A549 (cell line): ENCODE results near the gene MYO15B. TPM values are rescaled to one million over a fixed set of nuclear protein-coding genes. Genes with fewer than 3 reads are reported as not detected.
A peak's percentile ranks its signal among the peaks of the same experiment; 100 is the strongest.

Source experiments
- ATAC-seq, 2 experiments: fragments of 200-7000 bp in 1 of 2; fragments of >200 bp in 1 of 2; cut with Nextera tagmentation in 1 of 2; cut with Tn5 transposase in 1 of 2; 3 replicates each; pipeline versions ENCODE4 v1.8.0 to v1.9.1; 2018 to 2020; ENCODE audit warnings: mild to moderate bottlenecking in 1 of 2, moderate library complexity in 1 of 2
- CTCF ChIA-PET: fragments of 300-600 bp; sonication (Branson Sonifier 250); formaldehyde crosslinking; extraction: SDS; loops from one replicate; lab custom pipeline; 2021; ENCODE audit warnings: antibody characterized with exemption, inconsistent platforms; lab: Yijun Ruan, JAX
- POLR2A ChIA-PET: fragments of 350-600 bp; formaldehyde crosslinking; extraction: SDS; loops from one replicate; lab custom pipeline; 2021; ENCODE audit warnings: antibody characterized with exemption, inconsistent platforms; lab: Yijun Ruan, JAX
- DNase-seq, 2 experiments: peaks; one replicate each; pipeline versions ENCODE4 v3.0.0 to v3.0.0-alpha.2; 2011 to 2016; ENCODE audit warnings: low read depth in 1 of 2, low spot score in 1 of 2
- FAIRE-seq: peaks from 2 replicates; lab custom pipeline; 2011; peaks lifted over from hg19 to GRCh38; lab: Jason Lieb, UNC
- H3K27ac ChIP-seq, 2 experiments: fragments of >200 bp; sonication (Bioruptor Twin); formaldehyde crosslinking; 3 replicates each; pipeline ENCODE4 v1.5.1; 2016 to 2017
- H3K4me1 ChIP-seq: fragments of >200 bp; sonication (Bioruptor Twin); formaldehyde crosslinking; 3 replicates; pipeline ENCODE4 v1.6.1; 2016
- H3K4me2 ChIP-seq: fragments of >200 bp; sonication (Bioruptor Twin); formaldehyde crosslinking; 3 replicates; pipeline ENCODE4 v1.6.1; 2016
- H3K4me3 ChIP-seq: fragments of >200 bp; sonication (Bioruptor Twin); formaldehyde crosslinking; 3 replicates; pipeline ENCODE4 v1.5.1; 2016
- H3K9me3 ChIP-seq: fragments of >200 bp; sonication (Bioruptor Twin); formaldehyde crosslinking; 3 replicates; pipeline ENCODE4 v1.6.1; 2016
- BCL3 ChIP-seq: fragments of >200 bp; sonication (Bioruptor Twin); formaldehyde crosslinking; IDR thresholded peaks from 3 replicates; pipeline ENCODE4 v1.6.1; 2016
- CBX2 ChIP-seq: fragments of 200-600 bp; sonication (generic); IDR thresholded peaks from 2 replicates; pipeline ENCODE4 v1.6.1; 2016; ENCODE audit warnings: low read depth, mild to moderate bottlenecking, borderline replicate concordance
- CBX8 ChIP-seq: fragments of 200-600 bp; sonication (generic); IDR thresholded peaks from 2 replicates; pipeline ENCODE4 v1.6.1; 2016
- CEBPB ChIP-seq, 2 experiments: fragments of >200 bp in 1 of 2; sonication (Bioruptor Twin) in 1 of 2; formaldehyde crosslinking in 1 of 2; IDR thresholded peaks; 2 replicates each; pipeline ENCODE4 v1.6.1; 2012 to 2016
- CHD2 ChIP-seq: fragments of 150-350 bp; IDR thresholded peaks from 2 replicates; pipeline ENCODE4 v1.6.1; 2014; ENCODE audit warnings: low read length; ENCODE audit not compliant: partially characterized antibody
- CHD4 ChIP-seq: fragments of 200-600 bp; sonication (generic); IDR thresholded peaks from 2 replicates; pipeline ENCODE4 v1.6.1; 2016; ENCODE audit warnings: antibody characterized with exemption, mild to moderate bottlenecking, borderline replicate concordance
- CTCF ChIP-seq: fragments of >200 bp; sonication (Bioruptor Twin); formaldehyde crosslinking; IDR thresholded peaks from 3 replicates; pipeline ENCODE4 v1.5.1; 2016
- EHF ChIP-seq: fragments of 250-450 bp; sonication (Bioruptor Pico); IDR thresholded peaks from 2 replicates; pipeline ENCODE4 v1.5.0; 2020; ENCODE audit warnings: mild to moderate bottlenecking
- EHMT2 ChIP-seq: fragments of 200-600 bp; sonication (generic); IDR thresholded peaks from 2 replicates; pipeline ENCODE4 v1.6.1; 2016; ENCODE audit warnings: antibody characterized with exemption, low read depth, mild to moderate bottlenecking, moderate library complexity
- ESRRA ChIP-seq: fragments of 150-350 bp; IDR thresholded peaks from 2 replicates; pipeline ENCODE4 v1.6.1; 2014; ENCODE audit warnings: mild to moderate bottlenecking, low read length, borderline replicate concordance
- FOSL2 ChIP-seq, 2 experiments: fragments of 450-650 bp in 1 of 2; fragments of >200 bp in 1 of 2; sonication (Bioruptor Twin) in 1 of 2; formaldehyde crosslinking; IDR thresholded peaks; 2 replicates each; pipeline versions ENCODE4 v1.5.0 to v1.6.1; 2016 to 2020; ENCODE audit warnings: mild to moderate bottlenecking in 1 of 2, moderate library complexity in 1 of 2
- GATA3 ChIP-seq: IDR thresholded peaks from 2 replicates; pipeline ENCODE4 v1.6.1; 2012; ENCODE audit warnings: borderline replicate concordance
- HES2 ChIP-seq: fragments of >200 bp; sonication (Bioruptor Twin); formaldehyde crosslinking; IDR thresholded peaks from 2 replicates; pipeline ENCODE4 v1.6.1; 2016
- HEYL ChIP-seq: fragments of 250-450 bp; sonication (Bioruptor Pico); IDR thresholded peaks from 2 replicates; pipeline ENCODE4 v1.8.0; 2021; ENCODE audit warnings: mild to moderate bottlenecking, moderate library complexity
- HOXA7 ChIP-seq: fragments of 250-450 bp; sonication (Bioruptor Pico); IDR thresholded peaks from 2 replicates; pipeline ENCODE4 v1.5.0; 2020; ENCODE audit warnings: mild to moderate bottlenecking, moderate library complexity
- JUN ChIP-seq, 2 experiments: fragments of >200 bp; sonication (Bioruptor Twin); formaldehyde crosslinking; IDR thresholded peaks; 2 replicates in 1 of 2; 3 replicates in 1 of 2; pipeline ENCODE4 v1.6.1; 2016 to 2017
- JUNB ChIP-seq: fragments of >200 bp; sonication (Bioruptor Twin); formaldehyde crosslinking; IDR thresholded peaks from 2 replicates; pipeline ENCODE4 v1.6.1; 2016
- KDM1A ChIP-seq: fragments of 200-600 bp; sonication (generic); IDR thresholded peaks from 2 replicates; pipeline ENCODE4 v1.6.1; 2016; ENCODE audit warnings: low read depth, mild to moderate bottlenecking
- NPAS2 ChIP-seq: fragments of 250-450 bp; sonication (Bioruptor Pico); IDR thresholded peaks from 2 replicates; pipeline ENCODE4 v1.8.0; 2022; ENCODE audit warnings: mild to moderate bottlenecking, moderate library complexity, borderline replicate concordance
- POLR2AphosphoS2 ChIP-seq: conservative IDR thresholded peaks from 2 replicates; pipeline ENCODE4 v1.6.1; 2012; ENCODE audit warnings: low read length, improper control_type of control experiment, inconsistent platforms
- RAD21 ChIP-seq, 2 experiments: fragments of >200 bp in 1 of 2; sonication (Bioruptor Twin) in 1 of 2; formaldehyde crosslinking in 1 of 2; IDR thresholded peaks in 1 of 2; conservative IDR thresholded peaks in 1 of 2; 2 replicates in 1 of 2; 3 replicates in 1 of 2; pipeline ENCODE4 v1.6.1; 2012 to 2018; ENCODE audit warnings: inconsistent platforms in 1 of 2
- RNF2 ChIP-seq: fragments of 200-600 bp; sonication (generic); IDR thresholded peaks from 2 replicates; pipeline ENCODE4 v1.6.1; 2016; ENCODE audit warnings: low read depth, mild to moderate bottlenecking, antibody characterized with exemption, moderate library complexity, borderline replicate concordance
- SMC3 ChIP-seq: fragments of >200 bp; sonication (Bioruptor Twin); formaldehyde crosslinking; IDR thresholded peaks from 3 replicates; pipeline ENCODE4 v1.6.1; 2018; ENCODE audit warnings: inconsistent platforms
- TP53 ChIP-seq: fragments of 250-450 bp; sonication (Bioruptor Pico); IDR thresholded peaks from 2 replicates; pipeline ENCODE4 v1.5.0; 2021; ENCODE audit warnings: mild to moderate bottlenecking, moderate library complexity
- ZFP36 ChIP-seq: fragments of 450-650 bp; IDR thresholded peaks from 2 replicates; pipeline ENCODE4 v1.6.1; 2014; ENCODE audit warnings: borderline replicate concordance; ENCODE audit not compliant: partially characterized antibody
- ZNF302 ChIP-seq: fragments of 250-450 bp; sonication (Bioruptor Pico); IDR thresholded peaks from 2 replicates; pipeline ENCODE4 v1.9.0; 2021; ENCODE audit warnings: inconsistent platforms, mild to moderate bottlenecking, moderate library complexity
- ZSCAN20 ChIP-seq: fragments of 250-450 bp; sonication (Bioruptor Pico); IDR thresholded peaks from 2 replicates; pipeline ENCODE4 v1.8.0; 2022; ENCODE audit warnings: mild to moderate bottlenecking, moderate library complexity
- WGBS: methylation state at CpG from one replicate; pipeline ENCODE4 v1.1.6; 2017; ENCODE audit errors: missing lambda C conversion rate; 5-methylcytosine and 5-hydroxymethylcytosine counted together
- polyA plus RNA-seq, 4 experiments: library from polyadenylated mRNA; depleted of rRNA in 3 of 4; stranded (reverse); fragments of >200 nt; fragmentation: RNase III in 1 of 4; extraction: RNeasy Plus Mini Kit Qiagen cat#74134 plus additional on column Dnase treatment in 1 of 4; gene quantifications; 2 replicates in 3 of 4; 3 replicates in 1 of 4; pipeline ENCODE4 v1.2.3, GENCODE V29; 2011 to 2017
- TF ChIP-seq, protein P1 (sequence below): IDR thresholded peaks from 2 replicates; pipeline ENCODE4 v1.6.1; 2012

MYO15B gene
- polyA plus RNA-seq, 2 of the 4 experiments (the other 2 are of a cell fraction): 12.4 to 33.9 TPM

- Histone ChIP-seq H3K4me3 (no peak overlapping the region), H3K4me2 (no peak overlapping the region), H3K9me3 (no peaks in the 10 kb centered on the region), H3K4me1 (peaks cover 73% of the 10 kb centered on the region), H3K27ac (peak overlapping the region; percentile 37 to 93; a peak in 4 of 6 replicates)
- TF ChIP-seq FOSL2 (IDR thresholded peaks at IDR 0.05) (no peak), FOSL2 (CRISPR knock-in tag; IDR thresholded peaks at IDR 0.05) (no peak)
- FAIRE-seq (no peak), ATAC-seq (no peak; a peak in 1 of 6 replicates), DNase-seq (no peak)
- 82% methylated on average over 9 of the region's 9 CpGs for WGBS
- ChIA-PET CTCF (interaction anchor here (0.6 to 2.7 kb wide), 11 partner anchors 12 to 187 kb away, joined by 3 to 12 read pairs (median 4); partner anchors contain the start of genes SMIM5 and TSEN54), POLR2A (no interaction called here)
These were observed 27.6 kb upstream of the MYO15B start for GRCh38 chr17:75559958-75560533.

DNA sequence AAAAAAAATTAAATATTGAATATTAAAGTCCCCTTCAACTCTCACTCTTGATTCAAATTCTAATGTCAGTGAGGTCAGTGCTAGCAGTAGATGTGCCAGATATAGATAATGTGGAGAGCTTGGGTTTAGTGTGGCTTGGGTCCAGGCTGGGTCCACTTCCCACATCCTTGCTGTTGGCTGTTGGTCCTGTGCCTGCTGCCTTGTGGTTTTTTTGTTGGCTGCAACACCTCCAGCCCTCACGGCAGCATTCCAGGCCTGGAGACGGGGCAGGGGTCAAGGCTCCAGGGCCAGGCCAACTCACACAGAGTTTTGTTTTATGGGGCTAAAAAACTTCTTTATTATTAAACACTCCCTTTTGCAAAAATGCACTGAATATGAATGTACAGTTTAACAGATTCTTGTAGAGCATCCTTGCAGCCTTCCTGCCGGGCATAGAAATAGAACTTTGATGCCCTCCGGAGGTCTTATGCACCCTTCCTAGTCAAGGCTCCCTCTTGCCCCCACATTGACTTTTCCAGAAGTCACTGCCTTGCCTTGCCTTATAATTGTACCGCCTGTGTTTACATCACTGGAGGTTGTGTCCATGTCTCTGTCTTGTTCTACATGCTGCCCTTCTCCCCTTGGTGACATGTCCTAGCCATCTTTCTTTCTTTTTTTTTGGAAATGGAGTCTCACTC lies 25.5 kb upstream of the MYO15B start:
- Histone ChIP-seq H3K4me2 (no peak overlapping the region; the same call in 2 of the 3 replicates), H3K4me1 (peaks cover 60% of the 10 kb centered on the region), H3K27ac (peak overlapping the region in 1 of 2 experiments; percentile 64; a peak in 3 of 6 replicates), H3K9me3 (no peaks in the 10 kb centered on the region)
- ChIA-PET POLR2A (no interaction called here), CTCF (interaction anchor here (0.7 to 1.2 kb wide), 6 partner anchors 9 to 321 kb away, joined by 3 to 4 read pairs (median 3); partner anchors contain the start of gene LLGL2)
- ATAC-seq (no peak), DNase-seq (peak in 1 of 2 experiments; percentile 47), FAIRE-seq (no peak)
- WGBS: 74% methylated on average over 5 of the region's 5 CpGs
- TF ChIP-seq, protein P1, sequence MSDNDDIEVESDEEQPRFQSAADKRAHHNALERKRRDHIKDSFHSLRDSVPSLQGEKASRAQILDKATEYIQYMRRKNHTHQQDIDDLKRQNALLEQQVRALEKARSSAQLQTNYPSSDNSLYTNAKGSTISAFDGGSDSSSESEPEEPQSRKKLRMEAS: no peak
- TF ChIP-seq ZSCAN20 (no peak), SMC3 (peak; percentile 25; the same call in 1 of the 3 replicates), CBX8 (no peak), CTCF (peak; percentile 28; the same call in 2 of the 3 replicates), ZNF302 (CRISPR knock-in tag) (no peak), JUNB (no peak), NPAS2 (CRISPR knock-in tag) (no peak), CHD2 (no peak), HES2 (no peak), RNF2 (no peak), RAD21 (conservative IDR thresholded peaks at IDR 0.05 in 1 of 2, IDR thresholded peaks at IDR 0.05 in 1 of 2) (peak; percentile 44 to 57; a peak in 4 of 5 replicates), BCL3 (no peak), TP53 (CRISPR knock-in tag) (no peak), POLR2AphosphoS2 (no peak), CHD4 (no peak), CEBPB (IDR thresholded peaks at IDR 0.05) (no peak), GATA3 (no peak), EHMT2 (no peak), ESRRA (no peak), KDM1A (no peak), HOXA7 (CRISPR knock-in tag) (no peak), EHF (no peak), CBX2 (no peak), ZFP36 (no peak), JUN (IDR thresholded peaks at IDR 0.05) (0 out of 5 replicates have a peak, but pooled peaks of 1 of the 2 experiments have one; percentile 31), HEYL (CRISPR knock-in tag) (no peak)
- TF ChIP-seq, all 56 proteins: peak for 4
- H3K4me3 ChIP-seq: no peak overlapping the region
